Measurements from ENCODE around the gene SYNGR3. TPM values are rescaled to one million over a fixed set of nuclear protein-coding genes. Genes with fewer than 3 reads are reported as not detected.
A peak's percentile ranks its signal among the peaks of the same experiment; 100 is the strongest.

SYNGR3 gene
- total and polyA plus RNA-seq, 2 of the 13 experiments (the other 11 are each of a cell fraction or from before 2014, with no cell fraction given): 0.97 to 5.7 TPM

- peak; percentile 71 for TF ChIP-seq SAP130 (CRISPR knock-in tag; IDR thresholded peaks at IDR 0.05; ENCODE audit: low read depth)
- no peak for TF ChIP-seq ZNF563 (CRISPR knock-in tag; IDR thresholded peaks at IDR 0.05)
- TF ChIP-seq, protein P1, sequence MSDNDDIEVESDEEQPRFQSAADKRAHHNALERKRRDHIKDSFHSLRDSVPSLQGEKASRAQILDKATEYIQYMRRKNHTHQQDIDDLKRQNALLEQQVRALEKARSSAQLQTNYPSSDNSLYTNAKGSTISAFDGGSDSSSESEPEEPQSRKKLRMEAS (IDR thresholded peaks at IDR 0.05): 0 out of 2 replicates have a peak, but pooled peaks have one; percentile 32
- peak; percentile 60 for TF ChIP-seq GATAD2A (CRISPR knock-in tag; IDR thresholded peaks at IDR 0.05)
- 0 out of 4 replicates have a peak, but pooled peaks of 1 of the 2 experiments have one; percentile 29 for TF ChIP-seq POLR2A (IDR thresholded peaks at IDR 0.05; ENCODE audit: insufficient read depth in 1 of 2, low read depth in 2 of 2, low read length in 2 of 2)
- no peak for TF ChIP-seq ZBTB10 (CRISPR knock-in tag; IDR thresholded peaks at IDR 0.05; ENCODE audit: borderline replicate concordance)
- peak; percentile 23; the same call in 1 of the 2 replicates for TF ChIP-seq ZFY (CRISPR knock-in tag; IDR thresholded peaks at IDR 0.05)
- TF ChIP-seq CEBPG (CRISPR knock-in tag; IDR thresholded peaks at IDR 0.05): peak; percentile 89
- TF ChIP-seq, protein P2, sequence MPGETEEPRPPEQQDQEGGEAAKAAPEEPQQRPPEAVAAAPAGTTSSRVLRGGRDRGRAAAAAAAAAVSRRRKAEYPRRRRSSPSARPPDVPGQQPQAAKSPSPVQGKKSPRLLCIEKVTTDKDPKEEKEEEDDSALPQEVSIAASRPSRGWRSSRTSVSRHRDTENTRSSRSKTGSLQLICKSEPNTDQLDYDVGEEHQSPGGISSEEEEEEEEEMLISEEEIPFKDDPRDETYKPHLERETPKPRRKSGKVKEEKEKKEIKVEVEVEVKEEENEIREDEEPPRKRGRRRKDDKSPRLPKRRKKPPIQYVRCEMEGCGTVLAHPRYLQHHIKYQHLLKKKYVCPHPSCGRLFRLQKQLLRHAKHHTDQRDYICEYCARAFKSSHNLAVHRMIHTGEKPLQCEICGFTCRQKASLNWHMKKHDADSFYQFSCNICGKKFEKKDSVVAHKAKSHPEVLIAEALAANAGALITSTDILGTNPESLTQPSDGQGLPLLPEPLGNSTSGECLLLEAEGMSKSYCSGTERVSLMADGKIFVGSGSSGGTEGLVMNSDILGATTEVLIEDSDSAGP (CRISPR knock-in tag; IDR thresholded peaks at IDR 0.05; ENCODE audit: borderline replicate concordance): no peak
- TF ChIP-seq, protein P3, sequence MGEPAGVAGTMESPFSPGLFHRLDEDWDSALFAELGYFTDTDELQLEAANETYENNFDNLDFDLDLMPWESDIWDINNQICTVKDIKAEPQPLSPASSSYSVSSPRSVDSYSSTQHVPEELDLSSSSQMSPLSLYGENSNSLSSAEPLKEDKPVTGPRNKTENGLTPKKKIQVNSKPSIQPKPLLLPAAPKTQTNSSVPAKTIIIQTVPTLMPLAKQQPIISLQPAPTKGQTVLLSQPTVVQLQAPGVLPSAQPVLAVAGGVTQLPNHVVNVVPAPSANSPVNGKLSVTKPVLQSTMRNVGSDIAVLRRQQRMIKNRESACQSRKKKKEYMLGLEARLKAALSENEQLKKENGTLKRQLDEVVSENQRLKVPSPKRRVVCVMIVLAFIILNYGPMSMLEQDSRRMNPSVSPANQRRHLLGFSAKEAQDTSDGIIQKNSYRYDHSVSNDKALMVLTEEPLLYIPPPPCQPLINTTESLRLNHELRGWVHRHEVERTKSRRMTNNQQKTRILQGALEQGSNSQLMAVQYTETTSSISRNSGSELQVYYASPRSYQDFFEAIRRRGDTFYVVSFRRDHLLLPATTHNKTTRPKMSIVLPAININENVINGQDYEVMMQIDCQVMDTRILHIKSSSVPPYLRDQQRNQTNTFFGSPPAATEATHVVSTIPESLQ (CRISPR knock-in tag; conservative IDR thresholded peaks at IDR 0.05): no peak
- TF ChIP-seq IRF2 (CRISPR knock-in tag; IDR thresholded peaks at IDR 0.05): no peak
- TF ChIP-seq, protein P4, sequence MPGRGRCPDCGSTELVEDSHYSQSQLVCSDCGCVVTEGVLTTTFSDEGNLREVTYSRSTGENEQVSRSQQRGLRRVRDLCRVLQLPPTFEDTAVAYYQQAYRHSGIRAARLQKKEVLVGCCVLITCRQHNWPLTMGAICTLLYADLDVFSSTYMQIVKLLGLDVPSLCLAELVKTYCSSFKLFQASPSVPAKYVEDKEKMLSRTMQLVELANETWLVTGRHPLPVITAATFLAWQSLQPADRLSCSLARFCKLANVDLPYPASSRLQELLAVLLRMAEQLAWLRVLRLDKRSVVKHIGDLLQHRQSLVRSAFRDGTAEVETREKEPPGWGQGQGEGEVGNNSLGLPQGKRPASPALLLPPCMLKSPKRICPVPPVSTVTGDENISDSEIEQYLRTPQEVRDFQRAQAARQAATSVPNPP (CRISPR knock-in tag; IDR thresholded peaks at IDR 0.05): no peak
- TF ChIP-seq JARID2 (CRISPR knock-in tag; IDR thresholded peaks at IDR 0.05; ENCODE audit: insufficient replicate concordance): no peak
- TF ChIP-seq, protein P5, sequence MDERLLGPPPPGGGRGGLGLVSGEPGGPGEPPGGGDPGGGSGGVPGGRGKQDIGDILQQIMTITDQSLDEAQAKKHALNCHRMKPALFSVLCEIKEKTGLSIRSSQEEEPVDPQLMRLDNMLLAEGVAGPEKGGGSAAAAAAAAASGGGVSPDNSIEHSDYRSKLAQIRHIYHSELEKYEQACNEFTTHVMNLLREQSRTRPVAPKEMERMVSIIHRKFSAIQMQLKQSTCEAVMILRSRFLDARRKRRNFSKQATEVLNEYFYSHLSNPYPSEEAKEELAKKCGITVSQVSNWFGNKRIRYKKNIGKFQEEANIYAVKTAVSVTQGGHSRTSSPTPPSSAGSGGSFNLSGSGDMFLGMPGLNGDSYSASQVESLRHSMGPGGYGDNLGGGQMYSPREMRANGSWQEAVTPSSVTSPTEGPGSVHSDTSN (CRISPR knock-in tag; IDR thresholded peaks at IDR 0.05): peak; percentile 61
Observed at GRCh38 chr16:1993731-1994131, 4.0 kb downstream of the SYNGR3 start (continued).

Data from HepG2 (cell line).